HG02981 (cell line): Measurements from ENCODE around the gene KCNMA1.

ENCODE experiments used
- ATAC-seq: cut with Tn5 transposase; IDR thresholded peaks from one replicate; pipeline ENCODE4 v1.9.1; 2021; ENCODE audit warnings: mild to moderate bottlenecking, moderate library complexity; ENCODE audit not compliant: unreplicated experiment

Gene KCNMA1

GRCh38 chr10:77315496-77316129 lies 322.0 kb downstream of the KCNMA1 start:
- no peak for ATAC-seq

- no peak for ATAC-seq
These were observed 324.4 kb downstream of the KCNMA1 start for GRCh38 chr10:77313066-77313750.

DNA sequence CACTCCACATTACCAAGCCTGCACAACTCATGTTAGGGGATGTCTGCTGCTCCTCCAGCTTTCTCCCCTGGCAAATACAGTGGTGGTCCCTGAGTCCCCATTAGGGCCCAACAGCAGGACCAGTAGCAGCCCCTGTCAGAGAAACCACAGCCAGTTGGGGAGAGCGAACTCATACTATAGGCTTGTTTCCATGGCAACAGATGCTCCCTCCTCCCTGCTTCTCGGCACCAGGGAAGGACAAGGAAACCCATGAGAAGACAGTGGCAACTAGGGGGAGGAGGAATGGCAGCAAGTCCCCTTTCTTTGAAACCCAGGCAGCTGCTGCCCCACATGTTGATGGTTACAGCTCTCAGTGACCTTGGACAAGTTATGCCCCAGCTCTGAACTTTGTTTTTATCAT lies 326.4 kb downstream of the KCNMA1 start:
- no peak for ATAC-seq

GRCh38 chr10:77310288-77310840 lies 327.2 kb downstream of the KCNMA1 start:
- no peak for ATAC-seq

GRCh38 chr10:77309509-77309908 lies 328.1 kb downstream of the KCNMA1 start:
- ATAC-seq, result no peak

GRCh38 chr10:77309092-77309491 lies 328.5 kb downstream of the KCNMA1 start:
- ATAC-seq, result no peak

- ATAC-seq, result no peak
These were observed 329.4 kb downstream of the KCNMA1 start for GRCh38 chr10:77308084-77308732.

DNA sequence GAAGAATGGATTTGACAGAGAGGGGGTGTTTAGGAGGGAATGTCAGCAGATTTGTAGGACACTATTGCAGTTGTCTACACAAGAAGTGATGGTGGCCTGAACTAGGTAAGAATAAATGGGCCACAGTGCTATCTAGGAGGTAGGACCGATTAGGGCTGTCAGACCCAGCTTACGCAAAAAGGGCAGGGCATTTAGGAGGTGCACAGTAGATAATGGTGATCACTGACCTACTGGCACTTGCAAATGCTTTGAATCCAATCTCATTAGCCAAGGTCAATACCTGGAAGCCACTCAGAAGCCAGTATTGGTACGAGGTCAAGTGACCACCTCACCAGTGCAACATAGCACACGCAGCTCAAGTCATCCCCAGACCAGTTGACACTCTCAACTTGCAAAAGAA lies 330.9 kb downstream of the KCNMA1 start:
- ATAC-seq, result no peak

DNA sequence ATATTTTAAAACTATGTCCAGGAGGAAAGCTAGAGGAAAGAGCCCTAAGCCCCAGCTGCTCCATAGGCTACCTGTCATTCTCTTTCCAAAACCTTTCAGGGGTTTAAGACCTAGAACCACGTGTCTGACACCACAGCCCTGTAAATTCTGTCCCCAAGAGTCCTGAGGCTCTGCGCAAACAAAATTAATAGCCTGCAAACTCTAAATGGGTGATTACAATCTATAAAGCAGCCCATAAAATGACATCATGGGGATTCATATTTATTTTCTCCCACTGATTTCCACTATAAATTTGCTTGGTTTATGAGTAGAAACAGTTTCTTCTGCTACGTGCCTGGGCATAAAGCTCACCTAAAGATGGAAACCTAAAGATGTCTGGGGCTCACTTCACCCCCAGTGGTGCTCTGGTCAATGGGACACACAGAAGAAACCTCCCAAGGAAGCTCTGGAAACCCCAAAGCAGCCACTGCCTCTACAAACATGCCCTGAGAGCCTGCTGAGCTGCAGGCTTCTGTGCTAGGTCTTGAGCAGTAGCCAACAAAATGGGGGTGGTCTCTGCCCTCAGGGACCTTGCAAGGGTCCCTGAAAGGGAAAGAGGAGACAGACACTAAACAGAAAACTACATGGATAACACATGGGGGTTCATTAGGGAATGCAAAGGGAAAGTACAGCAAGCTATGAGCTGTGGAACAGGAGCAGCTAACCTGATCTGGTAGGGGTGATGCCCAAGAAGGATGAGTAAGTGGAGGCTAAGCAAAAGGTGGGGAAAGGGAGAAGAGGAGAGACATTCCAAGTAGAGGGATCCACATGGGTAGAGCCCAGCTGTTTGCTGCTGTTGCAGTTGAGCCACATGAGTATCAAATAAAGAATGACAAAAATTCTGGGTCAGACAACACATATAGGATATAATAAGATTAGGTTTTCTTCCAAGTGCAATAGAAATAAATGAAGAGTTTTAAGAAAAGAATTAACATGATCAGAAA lies 331.7 kb downstream of the KCNMA1 start:
- no peak for ATAC-seq

DNA sequence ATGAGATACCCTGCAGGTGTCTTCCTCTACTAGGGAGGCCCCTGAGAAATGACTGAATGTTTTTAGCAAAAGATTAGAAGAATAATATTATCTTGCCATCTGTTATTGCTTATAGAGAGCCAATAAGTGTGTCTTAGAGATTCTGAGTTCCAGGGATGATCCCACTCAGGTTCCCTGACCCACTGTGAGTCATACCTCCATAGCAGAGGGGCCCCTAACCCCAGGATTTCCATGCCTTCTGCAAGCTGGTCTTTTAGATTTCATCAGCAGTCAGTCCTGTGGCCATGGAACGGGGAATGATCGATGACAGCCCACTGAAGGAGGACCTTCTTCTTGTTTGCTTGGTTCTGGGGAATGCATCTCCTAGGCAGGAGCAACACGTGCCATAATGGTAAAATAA lies 333.4 kb downstream of the KCNMA1 start:
- no peak for ATAC-seq

DNA sequence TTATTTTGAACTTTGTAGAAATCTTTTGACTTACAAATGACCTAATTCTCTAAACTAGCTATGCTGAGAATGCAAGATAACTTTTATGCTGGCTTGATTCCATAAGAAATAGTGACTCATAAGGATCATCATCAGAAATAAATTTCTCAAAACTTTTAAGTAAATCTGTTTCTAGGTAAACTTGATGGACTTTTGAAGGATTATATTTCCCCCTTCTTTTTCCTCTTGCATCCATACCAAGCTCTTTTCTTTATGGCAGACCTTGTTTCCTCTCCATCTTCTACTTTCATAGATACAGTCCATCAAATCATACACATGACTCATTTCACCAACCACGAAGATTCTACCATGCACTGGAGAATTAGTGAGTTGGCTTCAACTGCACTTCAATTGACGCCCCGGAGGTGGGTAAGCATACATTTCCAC lies 336.3 kb downstream of the KCNMA1 start:
- no peak for ATAC-seq

DNA sequence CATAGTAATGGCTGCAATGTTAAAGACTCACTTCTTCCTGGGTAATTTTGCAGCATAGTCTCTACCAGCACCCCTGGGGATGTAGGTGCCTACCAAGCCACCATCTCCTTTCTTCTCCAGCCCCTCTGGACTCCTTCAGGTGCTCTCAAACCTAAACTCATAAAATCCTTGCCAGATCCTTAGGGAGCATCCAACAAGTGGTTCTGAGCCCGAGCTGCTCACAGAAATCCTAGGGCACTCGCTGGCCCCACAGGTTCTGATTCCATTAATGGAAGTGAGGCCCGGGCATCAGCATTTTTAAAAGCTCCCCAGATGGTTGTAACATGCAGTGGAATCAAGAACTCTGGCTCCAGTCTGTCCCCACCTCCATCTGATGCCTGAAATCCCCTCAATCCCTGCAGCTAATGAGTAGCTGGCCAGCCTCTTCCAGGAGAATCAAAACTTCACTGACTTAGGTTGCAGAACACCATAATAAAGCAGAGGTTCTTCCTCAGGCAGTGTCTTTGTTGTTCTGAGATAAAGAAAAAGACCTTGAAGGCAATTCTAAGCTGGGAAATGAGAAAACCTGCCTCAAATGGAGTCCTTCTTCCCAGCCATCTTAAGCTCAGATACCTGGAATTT lies 336.8 kb downstream of the KCNMA1 start:
- ATAC-seq, result no peak

GRCh38 chr10:77299320-77299719 lies 338.3 kb downstream of the KCNMA1 start:
- ATAC-seq, result no peak

DNA sequence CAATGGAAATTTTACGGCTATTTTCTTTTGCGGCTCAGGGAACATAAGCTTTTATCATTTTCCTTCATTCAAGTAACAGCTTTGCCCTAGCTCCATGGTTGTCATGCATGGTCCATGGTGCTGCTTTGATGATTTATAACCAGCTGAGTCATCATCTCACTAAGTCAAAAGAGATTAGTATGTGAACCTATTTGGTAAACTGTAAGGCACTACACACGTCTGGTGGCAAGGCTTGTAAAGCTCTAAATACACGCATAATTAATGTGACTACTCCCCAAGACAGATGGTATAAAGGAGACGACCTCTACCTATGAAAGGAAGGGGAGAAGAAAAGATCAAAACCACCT lies 340.2 kb downstream of the KCNMA1 start:
- no peak for ATAC-seq

DNA sequence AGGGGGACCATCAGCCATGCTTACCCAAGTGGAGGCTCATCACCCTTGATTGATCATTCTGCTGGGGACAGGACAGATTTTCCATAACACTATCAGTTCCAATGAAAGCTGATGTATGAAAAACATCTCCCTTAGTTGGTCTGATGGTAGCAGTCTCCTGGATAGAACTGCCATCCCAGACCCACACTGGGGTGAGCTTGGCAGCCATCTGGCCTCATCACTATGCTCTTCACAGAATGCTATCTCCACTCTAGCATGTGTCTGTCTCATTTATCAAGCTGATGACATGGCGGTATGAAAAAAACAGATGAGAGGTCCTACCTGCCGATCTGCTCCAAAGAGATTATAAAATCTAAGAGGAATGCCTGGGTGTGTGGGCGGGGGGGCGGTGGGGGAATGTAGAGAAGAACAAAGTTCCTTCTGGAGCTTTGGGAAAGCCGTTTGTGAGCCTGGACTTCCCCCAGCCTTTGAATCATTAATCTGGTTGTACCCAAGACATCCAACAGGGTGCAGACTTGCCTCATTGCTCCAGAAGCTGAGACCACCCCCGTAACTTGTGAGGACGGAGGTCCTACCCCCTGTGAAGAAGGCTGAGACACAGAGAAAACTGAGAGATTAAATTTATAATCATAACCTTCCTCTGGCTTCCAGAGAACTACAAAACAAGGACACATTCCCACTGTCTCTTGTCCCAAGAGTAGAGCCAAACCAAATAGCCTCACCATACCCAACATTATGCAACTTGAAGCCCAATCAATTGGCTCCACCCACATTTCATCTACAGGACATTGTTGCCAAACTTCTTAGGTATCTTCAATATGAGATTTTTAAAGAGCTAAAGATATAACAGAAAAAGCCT lies 340.8 kb downstream of the KCNMA1 start:
- ATAC-seq, result no peak

GRCh38 chr10:77293773-77294172 lies 343.8 kb downstream of the KCNMA1 start:
- ATAC-seq, result no peak

DNA sequence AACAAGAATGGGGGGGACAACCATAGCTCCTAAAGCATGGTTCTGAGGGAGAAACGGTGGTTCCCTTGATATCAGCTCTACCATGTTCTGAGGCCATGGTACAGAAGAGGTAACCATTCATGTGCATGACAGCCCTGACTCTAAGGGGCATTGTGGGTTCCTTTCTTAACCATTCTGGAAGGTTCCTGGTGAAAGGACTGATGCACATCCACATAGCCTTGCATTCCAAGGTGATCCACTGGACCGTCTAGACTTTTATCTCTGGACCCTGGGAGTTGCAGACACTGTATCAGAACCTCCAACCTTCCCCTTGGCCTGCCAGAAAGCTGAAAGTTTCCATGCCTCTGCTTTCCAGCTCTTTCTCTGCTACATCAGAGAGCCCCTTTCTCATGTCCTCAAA lies 344.3 kb downstream of the KCNMA1 start:
- ATAC-seq, result no peak

DNA sequence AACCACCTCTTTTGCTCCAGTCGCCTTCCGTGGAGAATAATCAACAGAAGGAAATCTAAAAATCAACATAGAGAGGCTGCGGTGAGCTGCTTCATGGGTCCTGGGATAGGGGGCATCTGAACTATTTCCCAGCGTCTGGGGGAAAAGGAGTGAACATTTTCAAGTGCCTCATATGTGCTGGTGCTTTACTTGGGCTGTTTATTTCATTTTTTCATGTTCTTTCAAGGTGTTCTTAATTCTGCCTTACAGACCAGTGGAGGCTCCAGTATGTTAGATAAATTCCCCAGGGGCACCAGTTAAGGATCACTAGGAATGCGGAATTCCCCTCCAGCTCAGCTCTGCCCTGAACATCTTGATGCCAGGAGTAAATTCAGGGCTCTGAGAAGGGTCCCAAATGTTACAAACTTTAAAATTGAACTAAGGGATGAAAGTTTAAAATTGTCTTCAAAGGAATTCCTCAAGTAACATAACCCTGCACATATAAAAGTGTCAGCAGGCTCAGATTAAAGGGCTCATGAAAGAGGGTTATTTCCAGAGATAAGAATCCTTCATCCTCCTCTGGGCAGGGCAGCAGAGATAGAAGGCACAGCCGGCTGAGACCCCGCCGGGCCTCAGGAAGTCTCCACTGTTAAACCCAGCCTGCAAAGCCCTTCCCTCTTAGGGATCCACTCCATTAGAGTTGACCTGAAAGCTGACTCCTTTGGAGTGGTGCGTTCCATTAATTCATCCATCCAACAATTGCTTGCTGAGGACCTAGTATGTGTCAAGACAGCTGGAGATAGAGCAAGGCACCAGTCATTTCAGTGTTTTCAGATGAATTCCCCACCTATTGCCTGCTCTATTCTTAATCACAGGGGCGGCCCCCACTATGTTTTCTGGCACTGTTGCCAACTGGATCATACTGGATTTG lies 345.8 kb downstream of the KCNMA1 start:
- no peak for ATAC-seq
